Fibroblast of lung (primary cell): ENCODE measurements around the gene NES.

Source experiments
- EZH2 ChIP-seq: IDR thresholded peaks from 2 replicates; pipeline ENCODE4 v1.5.1; 2012; ENCODE audit warnings: low read length, control low read depth, mild to moderate bottlenecking; ENCODE audit errors: missing control alignments
- TF ChIP-seq, protein P1 (sequence below), 2 donors: IDR thresholded peaks in 1 of 2; conservative IDR thresholded peaks in 1 of 2; 1 replicate in 1 of 2; 2 replicates in 1 of 2; pipeline ENCODE4 v1.5.1; 2011 to 2012; ENCODE audit warnings: low read length in 2 of 2, control low read depth in 1 of 2, inconsistent platforms in 1 of 2, low read depth in 1 of 2, mild to moderate bottlenecking in 1 of 2

DNA sequence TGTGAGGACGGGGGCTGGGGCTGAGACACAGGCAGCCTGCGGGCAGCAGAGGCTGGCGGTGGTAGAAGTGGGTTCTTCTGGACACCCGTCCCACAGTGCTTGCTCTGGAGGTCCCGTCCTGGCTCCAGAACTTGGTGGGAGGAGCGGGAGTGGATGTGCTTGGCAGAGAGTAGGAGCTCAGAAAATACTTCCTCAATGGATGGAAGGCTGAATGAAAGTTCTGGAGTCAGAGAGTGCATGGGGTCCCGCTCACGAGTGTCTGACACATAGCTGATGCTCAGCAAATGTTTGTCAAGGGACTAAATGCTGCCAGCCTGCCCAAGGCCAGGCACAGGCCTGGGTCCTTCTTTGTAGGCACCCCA is 13.4 kb upstream of the NES start:
- TF ChIP-seq, protein P1, sequence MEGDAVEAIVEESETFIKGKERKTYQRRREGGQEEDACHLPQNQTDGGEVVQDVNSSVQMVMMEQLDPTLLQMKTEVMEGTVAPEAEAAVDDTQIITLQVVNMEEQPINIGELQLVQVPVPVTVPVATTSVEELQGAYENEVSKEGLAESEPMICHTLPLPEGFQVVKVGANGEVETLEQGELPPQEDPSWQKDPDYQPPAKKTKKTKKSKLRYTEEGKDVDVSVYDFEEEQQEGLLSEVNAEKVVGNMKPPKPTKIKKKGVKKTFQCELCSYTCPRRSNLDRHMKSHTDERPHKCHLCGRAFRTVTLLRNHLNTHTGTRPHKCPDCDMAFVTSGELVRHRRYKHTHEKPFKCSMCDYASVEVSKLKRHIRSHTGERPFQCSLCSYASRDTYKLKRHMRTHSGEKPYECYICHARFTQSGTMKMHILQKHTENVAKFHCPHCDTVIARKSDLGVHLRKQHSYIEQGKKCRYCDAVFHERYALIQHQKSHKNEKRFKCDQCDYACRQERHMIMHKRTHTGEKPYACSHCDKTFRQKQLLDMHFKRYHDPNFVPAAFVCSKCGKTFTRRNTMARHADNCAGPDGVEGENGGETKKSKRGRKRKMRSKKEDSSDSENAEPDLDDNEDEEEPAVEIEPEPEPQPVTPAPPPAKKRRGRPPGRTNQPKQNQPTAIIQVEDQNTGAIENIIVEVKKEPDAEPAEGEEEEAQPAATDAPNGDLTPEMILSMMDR (conservative IDR thresholded peaks at IDR 0.05 in 1 of 2, IDR thresholded peaks at IDR 0.05 in 1 of 2; ENCODE audit: low read depth in 1 of 2, low read length in 2 of 2), result no peak
- TF ChIP-seq EZH2, result no peak
